ENCODE data around the gene MAN1C1.

DNA sequence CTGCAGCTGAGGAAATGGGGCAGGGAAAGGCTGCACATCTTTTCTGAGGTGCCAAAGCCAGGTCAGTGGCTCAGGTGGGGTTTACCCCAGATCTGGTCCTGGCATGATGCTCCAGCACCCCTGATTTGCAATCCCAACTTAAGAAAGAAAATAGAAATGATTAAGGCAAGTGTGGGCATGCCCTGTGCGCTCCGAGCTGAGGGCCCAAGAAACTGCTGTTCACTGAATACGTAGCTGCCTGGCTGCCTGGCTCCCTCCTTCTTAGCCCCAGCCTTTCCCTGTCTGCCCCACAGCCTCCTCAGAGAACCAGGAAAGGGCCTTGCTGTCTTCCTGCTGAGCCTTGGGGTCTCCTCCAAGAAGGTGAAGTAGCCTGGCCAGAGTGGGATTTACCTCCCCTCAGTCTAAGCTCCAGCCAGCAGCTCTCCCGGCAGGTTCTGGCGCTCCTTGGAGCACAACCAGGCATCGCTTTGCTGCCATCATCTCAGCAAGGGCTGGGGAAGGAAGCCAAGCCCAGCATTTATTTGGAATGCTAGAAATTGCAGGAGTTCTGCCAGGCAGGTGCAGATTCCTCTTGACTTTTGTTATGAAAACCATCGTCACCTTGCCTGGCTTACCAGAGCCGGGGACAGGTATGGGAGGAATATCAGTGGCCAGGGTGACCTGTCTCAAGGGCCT lies 132.1 kb downstream of the MAN1C1 start:
- TF ChIP-seq ZNF274 (IDR thresholded peaks at IDR 0.05; ENCODE audit: low read depth, low read length) (no peak), SUZ12 (IDR thresholded peaks at IDR 0.05; ENCODE audit: extremely low read depth, insufficient read depth, insufficient read length) (no peak)

Data from NT2/D1 (cell line).